H9 (cell line): ENCODE data around the gene CAGE1. TPM values are rescaled to one million over a fixed set of nuclear protein-coding genes. Genes with fewer than 3 reads are reported as not detected.
"Not testable (repeated sequence)": the region's sequence is repeated elsewhere in the genome, so short reads cannot be mapped to it uniquely, and the experiment has no call there.

Experiments used
- DNase-seq: peaks from one replicate; pipeline ENCODE4 v3.0.0-alpha.2; 2017
- H2AFZ ChIP-seq: one replicate; pipeline ENCODE4 v1.6.1; 2013; ENCODE audit warnings: mild to moderate bottlenecking, low read length, control low read depth, moderate library complexity
- H2AK5ac ChIP-seq: 2 replicates; pipeline ENCODE4 v1.6.1; 2013; ENCODE audit warnings: low read length, control low read depth, mixed read lengths; ENCODE audit not compliant: insufficient read length
- H2BK120ac ChIP-seq: one replicate; pipeline ENCODE4 v1.6.1; 2013; ENCODE audit warnings: low read depth, mild to moderate bottlenecking, low read length, control low read depth, inconsistent platforms; ENCODE audit not compliant: poor library complexity, severe bottlenecking
- H2BK12ac ChIP-seq: 2 replicates; pipeline ENCODE4 v1.6.1; 2013; ENCODE audit warnings: low read length, control low read depth, mixed read lengths, low read depth; ENCODE audit not compliant: insufficient read length
- H2BK15ac ChIP-seq: 2 replicates; pipeline ENCODE4 v1.6.1; 2013; ENCODE audit warnings: low read depth, low read length, control low read depth
- H2BK20ac ChIP-seq: one replicate; pipeline ENCODE4 v1.6.1; 2013; ENCODE audit warnings: low read depth, mild to moderate bottlenecking, low read length, control low read depth, inconsistent platforms; ENCODE audit not compliant: poor library complexity, severe bottlenecking
- H2BK5ac ChIP-seq: 2 replicates; pipeline ENCODE4 v1.6.1; 2013; ENCODE audit warnings: low read length, control low read depth, mixed read lengths; ENCODE audit not compliant: insufficient read length
- H3K14ac ChIP-seq: 2 replicates; pipeline ENCODE4 v1.6.1; 2013; ENCODE audit warnings: low read length, control low read depth; ENCODE audit not compliant: insufficient read depth
- H3K18ac ChIP-seq: 2 replicates; pipeline ENCODE4 v1.6.1; 2013; ENCODE audit warnings: low read depth, mild to moderate bottlenecking, mixed read lengths, low read length, control low read depth; ENCODE audit not compliant: insufficient read length
- H3K23ac ChIP-seq: 2 replicates; pipeline ENCODE4 v1.6.1; 2013; ENCODE audit warnings: low read length, control low read depth, mixed read lengths, low read depth; ENCODE audit not compliant: insufficient read length
- H3K23me2 ChIP-seq: 2 replicates; pipeline ENCODE4 v1.6.1; 2013; ENCODE audit warnings: low read depth, mild to moderate bottlenecking, mixed read lengths, low read length, control low read depth; ENCODE audit not compliant: insufficient read length, poor library complexity, severe bottlenecking
- H3K27ac ChIP-seq: 2 replicates; pipeline ENCODE4 v1.5.1; 2013; ENCODE audit warnings: low read length, control low read depth, mixed read lengths, low read depth; ENCODE audit not compliant: insufficient read length
- H3K27me3 ChIP-seq: 2 replicates; pipeline ENCODE4 v1.6.1; 2013; ENCODE audit warnings: low read length, control low read depth, inconsistent platforms; ENCODE audit not compliant: insufficient read depth
- H3K4ac ChIP-seq: 2 replicates; pipeline ENCODE4 v1.6.1; 2013; ENCODE audit warnings: low read depth, mild to moderate bottlenecking, control low read depth, inconsistent platforms, low read length, moderate library complexity
- H3K4me1 ChIP-seq: 2 replicates; pipeline ENCODE4 v1.6.1; 2013; ENCODE audit warnings: low read length, control low read depth, inconsistent platforms; ENCODE audit not compliant: insufficient read depth
- H3K4me2 ChIP-seq: 2 replicates; pipeline ENCODE4 v1.6.1; 2013; ENCODE audit warnings: low read length, control low read depth, mixed read lengths; ENCODE audit not compliant: insufficient read length, insufficient read depth
- H3K56ac ChIP-seq: 2 replicates; pipeline ENCODE4 v1.6.1; 2013; ENCODE audit warnings: low read depth, mild to moderate bottlenecking, mixed read lengths, low read length, control low read depth; ENCODE audit not compliant: insufficient read length
- H3K79me1 ChIP-seq: 2 replicates; pipeline ENCODE4 v1.6.1; 2013; ENCODE audit warnings: low read depth, mild to moderate bottlenecking, moderate library complexity, low read length, control low read depth, inconsistent platforms; ENCODE audit not compliant: insufficient read depth, poor library complexity, severe bottlenecking
- H3K79me2 ChIP-seq: 2 replicates; pipeline ENCODE4 v1.6.1; 2013; ENCODE audit warnings: low read length, control low read depth, inconsistent platforms; ENCODE audit not compliant: insufficient read depth
- H3K9ac ChIP-seq: 2 replicates; pipeline ENCODE4 v1.6.1; 2013; ENCODE audit warnings: low read length, control low read depth, mixed read lengths; ENCODE audit not compliant: insufficient read length; ENCODE audit errors: extremely low read depth
- H3K9me3 ChIP-seq: one replicate; pipeline ENCODE4 v1.6.1; 2013; ENCODE audit warnings: low read depth, low read length, inconsistent platforms; ENCODE audit not compliant: control insufficient read depth
- H3T11ph ChIP-seq: one replicate; pipeline ENCODE4 v1.6.1; 2013; ENCODE audit warnings: mild to moderate bottlenecking, low read length, control low read depth, inconsistent platforms
- H4K20me1 ChIP-seq: one replicate; pipeline ENCODE4 v1.6.1; 2013; ENCODE audit not compliant: control insufficient read depth, insufficient read length, insufficient read depth
- H4K5ac ChIP-seq: 2 replicates; pipeline ENCODE4 v1.6.1; 2013; ENCODE audit warnings: low read depth, mild to moderate bottlenecking, mixed read lengths, low read length, control low read depth; ENCODE audit not compliant: insufficient read length
- H4K8ac ChIP-seq: replicated peaks from 2 replicates; pipeline ENCODE4 v1.6.1; 2013; ENCODE audit warnings: low read length, control low read depth, mixed read lengths, low read depth; ENCODE audit not compliant: insufficient read length
- H4K91ac ChIP-seq: 2 replicates; pipeline ENCODE4 v1.6.1; 2013; ENCODE audit warnings: low read depth, mild to moderate bottlenecking, moderate library complexity, mixed read lengths, low read length, control low read depth; ENCODE audit not compliant: insufficient read length
- H3K27ac Mint-ChIP-seq, 3 experiments: 2 replicates in 2 of 3; 3 replicates in 1 of 3; pipeline ENCODE4 v1.8.0; 2020 to 2021; ENCODE audit warnings: mixed read lengths in 3 of 3, mild to moderate bottlenecking in 1 of 3, moderate library complexity in 1 of 3
- H3K27me3 Mint-ChIP-seq: 2 replicates; pipeline ENCODE4 v1.8.0; 2021; ENCODE audit warnings: low read depth, mild to moderate bottlenecking, moderate library complexity, mixed read lengths
- H3K36me3 Mint-ChIP-seq, 3 experiments: 2 replicates in 2 of 3; 3 replicates in 1 of 3; pipeline ENCODE4 v1.8.0; 2020 to 2021; ENCODE audit warnings: low read depth in 3 of 3, mixed read lengths in 3 of 3; ENCODE audit not compliant: insufficient read depth in 1 of 3
- H3K4me1 Mint-ChIP-seq, 2 experiments: 2 replicates each; pipeline ENCODE4 v1.8.0; 2020; ENCODE audit warnings: mixed read lengths in 2 of 2
- H3K4me3 Mint-ChIP-seq, 2 experiments: 2 replicates in 1 of 2; 3 replicates in 1 of 2; pipeline ENCODE4 v1.8.0; 2020 to 2021; ENCODE audit warnings: mild to moderate bottlenecking in 2 of 2, mixed read lengths in 2 of 2, moderate library complexity in 1 of 2
- H3K9me3 Mint-ChIP-seq, 2 experiments: 2 replicates in 1 of 2; 3 replicates in 1 of 2; pipeline ENCODE4 v1.8.0; 2020; ENCODE audit warnings: mild to moderate bottlenecking in 2 of 2, mixed read lengths in 2 of 2, moderate library complexity in 1 of 2
- WGBS: extraction: QIAGEN DNeasy Blood & Tissue Kit; methylation state at CpG from one replicate; pipeline ENCODE4 v1.1.7; 2013; ENCODE audit warnings: missing lambda C conversion rate, low lambda C conversion rate, mixed read lengths; ENCODE audit not compliant: insufficient read length; ENCODE audit errors: extremely low coverage; 5-methylcytosine and 5-hydroxymethylcytosine counted together
- total RNA-seq: library from RNA; stranded (reverse); gene quantifications from 2 replicates; pipeline ENCODE4 v1.2.1, GENCODE V29; 2021
- TF ChIP-seq, protein P1 (sequence below): fragments of 200-600 bp; sonication (generic); conservative IDR thresholded peaks from 3 replicates; pipeline ENCODE4 v1.8.0; 2021; ENCODE audit warnings: antibody characterized with exemption, mild to moderate bottlenecking

The CAGE1 gene
- total RNA-seq, 1 experiment from 2014 or later: 0.28 TPM

DNA sequence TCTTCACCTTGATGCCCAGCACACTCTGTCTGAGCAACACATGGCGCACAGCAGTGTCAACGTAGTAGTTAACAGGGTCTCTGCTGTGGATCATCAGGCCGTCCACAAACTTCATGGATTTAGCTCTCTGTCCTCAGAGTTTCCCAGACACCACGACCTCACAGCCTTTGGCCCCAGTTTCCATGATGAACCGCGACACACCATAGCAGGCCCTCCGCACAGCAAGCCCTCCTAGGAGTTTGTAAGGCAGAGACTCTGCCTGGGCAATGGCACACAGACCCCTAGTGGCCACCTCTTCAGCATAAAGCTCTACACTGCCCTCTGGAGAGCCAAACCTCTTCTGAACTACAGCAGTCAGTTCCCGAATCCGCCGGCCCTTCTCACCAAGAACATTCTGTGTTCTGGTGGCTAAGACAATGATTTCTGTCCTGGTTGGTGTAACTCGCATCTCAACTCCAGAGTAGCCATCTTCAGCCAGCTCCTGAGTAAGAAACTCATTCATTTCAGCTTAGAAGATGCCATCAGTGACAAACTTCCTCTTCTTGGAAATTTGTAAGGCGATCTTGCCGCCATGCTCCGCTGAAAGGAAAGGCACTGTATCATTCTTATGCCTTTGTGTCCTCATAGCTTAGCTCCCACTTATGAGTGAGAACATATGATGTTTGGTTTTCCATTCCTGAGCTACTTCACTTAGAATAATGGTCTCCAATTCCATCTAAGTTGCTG is 50.4 kb downstream of the CAGE1 start:
- not testable (repeated sequence) for H3K56ac ChIP-seq, H3K9me3 Mint-ChIP-seq, H2AK5ac ChIP-seq, H4K91ac ChIP-seq, H3K9ac ChIP-seq, H3K36me3 Mint-ChIP-seq, H3K4me3 Mint-ChIP-seq, H4K20me1 ChIP-seq, H2BK120ac ChIP-seq, H3K27me3 Mint-ChIP-seq, H3K4ac ChIP-seq, H3K23ac ChIP-seq, H2AFZ ChIP-seq, H2BK15ac ChIP-seq, H3K23me2 ChIP-seq, H2BK20ac ChIP-seq, H3K4me1 Mint-ChIP-seq, H2BK5ac ChIP-seq, H3K27me3 ChIP-seq, H3T11ph ChIP-seq, H3K4me1 ChIP-seq, H3K14ac ChIP-seq, H3K4me2 ChIP-seq, H3K9me3 ChIP-seq, H4K5ac ChIP-seq, H3K27ac ChIP-seq, H3K27ac Mint-ChIP-seq, H2BK12ac ChIP-seq, H3K79me1 ChIP-seq, H3K79me2 ChIP-seq, H4K8ac ChIP-seq
- WGBS: no CpG with 5 or more reads among the region's 14 CpGs
- TF ChIP-seq, protein P1, sequence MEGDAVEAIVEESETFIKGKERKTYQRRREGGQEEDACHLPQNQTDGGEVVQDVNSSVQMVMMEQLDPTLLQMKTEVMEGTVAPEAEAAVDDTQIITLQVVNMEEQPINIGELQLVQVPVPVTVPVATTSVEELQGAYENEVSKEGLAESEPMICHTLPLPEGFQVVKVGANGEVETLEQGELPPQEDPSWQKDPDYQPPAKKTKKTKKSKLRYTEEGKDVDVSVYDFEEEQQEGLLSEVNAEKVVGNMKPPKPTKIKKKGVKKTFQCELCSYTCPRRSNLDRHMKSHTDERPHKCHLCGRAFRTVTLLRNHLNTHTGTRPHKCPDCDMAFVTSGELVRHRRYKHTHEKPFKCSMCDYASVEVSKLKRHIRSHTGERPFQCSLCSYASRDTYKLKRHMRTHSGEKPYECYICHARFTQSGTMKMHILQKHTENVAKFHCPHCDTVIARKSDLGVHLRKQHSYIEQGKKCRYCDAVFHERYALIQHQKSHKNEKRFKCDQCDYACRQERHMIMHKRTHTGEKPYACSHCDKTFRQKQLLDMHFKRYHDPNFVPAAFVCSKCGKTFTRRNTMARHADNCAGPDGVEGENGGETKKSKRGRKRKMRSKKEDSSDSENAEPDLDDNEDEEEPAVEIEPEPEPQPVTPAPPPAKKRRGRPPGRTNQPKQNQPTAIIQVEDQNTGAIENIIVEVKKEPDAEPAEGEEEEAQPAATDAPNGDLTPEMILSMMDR: peak; percentile 90
- peak; percentile 90 for DNase-seq
- H3K18ac ChIP-seq: peak overlapping the region; percentile 71
